Islet of Langerhans (tissue), 1 donor: ENCODE results near the gene SERPINA6.
A peak's percentile ranks its signal among the peaks of the same experiment; 100 is the strongest.
"Not testable (repeated sequence)": the region's sequence is repeated elsewhere in the genome, so short reads cannot be mapped to it uniquely, and the experiment has no call there.

Source experiments
- FAIRE-seq: peaks from one replicate; lab custom pipeline; 2011; peaks lifted over from hg19 to GRCh38; lab: Jason Lieb, UNC

Gene SERPINA6, protein sequence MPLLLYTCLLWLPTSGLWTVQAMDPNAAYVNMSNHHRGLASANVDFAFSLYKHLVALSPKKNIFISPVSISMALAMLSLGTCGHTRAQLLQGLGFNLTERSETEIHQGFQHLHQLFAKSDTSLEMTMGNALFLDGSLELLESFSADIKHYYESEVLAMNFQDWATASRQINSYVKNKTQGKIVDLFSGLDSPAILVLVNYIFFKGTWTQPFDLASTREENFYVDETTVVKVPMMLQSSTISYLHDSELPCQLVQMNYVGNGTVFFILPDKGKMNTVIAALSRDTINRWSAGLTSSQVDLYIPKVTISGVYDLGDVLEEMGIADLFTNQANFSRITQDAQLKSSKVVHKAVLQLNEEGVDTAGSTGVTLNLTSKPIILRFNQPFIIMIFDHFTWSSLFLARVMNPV

DNA sequence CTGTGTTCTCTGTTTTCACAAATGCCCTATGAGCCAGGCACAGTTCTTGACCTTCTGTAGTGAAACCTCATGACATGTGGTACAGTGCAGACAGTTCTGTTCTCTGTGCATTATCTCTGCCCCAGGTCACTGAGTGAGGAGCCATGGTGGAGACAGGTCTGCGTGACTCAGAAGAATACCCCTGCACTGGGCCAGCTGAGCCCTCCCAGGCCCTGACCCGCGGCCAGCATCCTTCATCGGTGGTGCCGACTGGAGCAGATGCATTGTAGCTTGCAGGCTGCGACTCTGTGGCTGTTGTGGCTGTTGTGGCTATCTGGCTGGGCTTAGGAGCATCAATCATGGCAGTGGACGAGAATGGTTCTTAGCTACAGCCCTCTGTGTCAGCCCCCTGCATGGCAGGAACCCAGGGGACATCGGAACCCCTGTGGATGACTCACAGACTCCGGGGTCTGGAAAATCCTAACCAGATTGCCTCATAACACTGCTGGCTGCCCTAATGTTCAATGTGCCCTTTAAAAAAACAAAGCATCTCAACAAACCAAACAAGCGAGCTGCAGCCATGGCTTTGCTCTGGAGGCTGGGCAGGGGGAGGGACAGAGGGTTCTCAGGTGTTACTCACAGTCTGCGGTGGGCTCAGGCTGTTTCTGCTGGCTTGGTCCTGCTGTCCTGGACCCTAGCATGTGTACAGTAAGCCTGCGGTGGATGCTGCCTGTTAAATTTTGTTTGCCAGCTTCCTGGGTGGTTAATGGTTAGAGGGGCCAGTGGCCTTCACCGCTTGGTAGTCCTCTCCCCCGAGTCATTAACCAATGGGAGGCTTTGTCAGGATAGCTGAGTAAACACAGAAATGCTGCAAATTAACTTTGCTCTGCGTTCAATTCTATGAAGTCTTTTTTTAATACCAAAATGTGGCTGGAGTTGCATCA, at the start of gene SERPINA6:
Gene SERPINA6 (minus strand): TSS at position 689 of the 923 bp plus-strand sequence. CDS start 8,688 bp downstream, outside the sequence.
- FAIRE-seq = peak; percentile 43

DNA sequence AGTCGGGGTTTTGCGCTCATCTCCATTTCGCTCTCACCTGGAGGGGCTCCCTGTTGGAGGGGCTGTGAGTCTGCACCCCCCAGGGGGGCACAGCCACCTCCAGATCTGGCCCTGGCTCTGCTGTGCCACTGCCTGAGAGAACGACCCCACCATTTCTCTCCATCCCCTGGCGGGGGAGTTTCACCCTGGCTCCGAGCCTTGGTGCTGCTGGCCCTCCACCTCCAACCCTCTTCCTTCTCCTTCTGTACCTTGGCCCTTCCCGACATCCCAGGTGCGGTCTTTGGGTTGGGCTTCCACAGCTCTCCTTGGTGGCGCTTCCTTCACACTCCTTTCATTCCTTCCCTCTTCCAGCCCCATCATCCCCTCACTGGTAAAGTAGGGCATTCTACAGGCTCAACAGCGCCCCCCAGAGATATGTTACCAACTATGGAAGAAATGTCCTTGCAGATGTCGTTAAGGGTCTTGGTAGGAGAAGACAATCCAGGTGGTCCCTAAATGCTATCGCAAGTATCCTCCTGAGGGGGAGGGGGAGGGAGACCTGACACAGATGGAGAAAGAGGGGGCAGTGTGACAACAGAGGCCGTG, 49.0 kb upstream of the SERPINA6 start:
- FAIRE-seq = no peak

DNA sequence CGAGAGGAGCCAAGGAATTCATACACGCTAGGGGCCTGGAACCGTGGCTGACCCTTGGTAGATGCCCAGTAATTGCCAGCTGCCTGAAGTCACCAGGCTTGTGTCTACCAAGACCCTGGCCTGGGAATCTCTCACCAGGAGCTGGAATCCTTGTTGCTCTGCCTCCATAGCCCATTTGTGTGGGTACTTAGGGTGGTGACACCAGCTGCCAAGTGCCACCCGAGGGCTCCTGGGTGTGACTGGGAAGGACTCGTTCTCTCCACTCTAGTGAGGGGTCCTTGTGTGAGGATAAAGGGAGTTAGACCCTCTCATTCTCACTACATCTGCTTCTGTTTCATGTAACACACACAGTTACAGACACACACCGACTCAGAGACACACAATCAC, 47.4 kb upstream of the SERPINA6 start:
- no peak for FAIRE-seq

DNA sequence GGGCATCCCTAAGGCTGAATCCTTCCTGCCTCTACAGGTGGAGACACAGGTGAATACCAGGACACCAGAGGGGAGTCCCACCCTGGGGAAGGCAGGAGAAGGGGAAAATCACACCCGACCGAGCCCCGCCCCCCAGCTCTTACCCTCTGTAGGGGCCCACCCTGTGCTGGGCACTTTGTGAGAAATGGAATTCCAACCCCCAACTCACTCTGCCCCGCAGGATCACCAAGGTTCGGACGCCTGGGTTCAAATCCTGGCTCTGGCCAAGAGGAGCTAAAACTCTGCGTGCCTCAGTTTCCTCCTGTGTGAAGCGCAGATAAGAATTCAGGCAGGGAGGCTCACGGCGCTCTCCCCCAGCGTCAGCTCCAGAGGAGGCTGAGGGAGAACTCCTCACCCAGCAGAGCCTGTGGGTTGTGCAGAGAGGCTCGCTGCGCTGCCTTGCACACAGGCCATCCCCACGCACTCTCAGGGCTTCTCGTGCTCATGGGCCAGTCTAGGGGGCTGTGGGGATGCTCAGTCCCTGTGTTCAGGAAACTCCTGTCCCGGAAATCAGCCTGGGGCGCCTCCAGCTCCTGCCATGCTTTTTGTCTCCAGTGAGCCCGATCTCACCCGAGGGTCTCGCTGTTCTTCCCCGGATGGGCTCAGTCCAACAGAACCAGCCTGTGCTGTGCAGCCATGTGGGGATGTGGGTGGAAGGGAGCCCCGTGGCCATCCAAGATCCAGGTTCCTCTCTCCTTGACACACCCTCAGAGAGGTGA, 46.8 kb upstream of the SERPINA6 start:
- not testable (repeated sequence) for FAIRE-seq

DNA sequence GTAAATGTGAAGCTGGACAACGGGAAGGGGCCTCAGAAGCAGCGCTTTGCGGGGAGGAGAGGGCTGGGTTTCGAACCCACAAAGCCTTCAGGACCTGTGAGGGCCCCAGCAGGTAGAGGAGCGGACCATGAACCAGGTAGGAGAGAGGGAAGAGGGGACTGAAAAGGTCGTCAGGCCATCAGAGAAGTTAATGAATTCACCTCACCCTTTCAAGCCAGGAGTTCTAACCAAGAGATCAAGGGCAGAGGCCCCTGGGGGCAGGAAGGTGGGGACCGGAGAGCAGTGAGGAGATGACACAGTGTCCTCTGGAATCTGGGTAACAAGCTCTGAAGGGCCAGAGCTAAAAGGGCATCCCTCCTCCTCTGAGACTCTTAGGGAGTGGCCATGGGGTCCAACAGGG, 45.8 kb upstream of the SERPINA6 start:
- FAIRE-seq = no peak

DNA sequence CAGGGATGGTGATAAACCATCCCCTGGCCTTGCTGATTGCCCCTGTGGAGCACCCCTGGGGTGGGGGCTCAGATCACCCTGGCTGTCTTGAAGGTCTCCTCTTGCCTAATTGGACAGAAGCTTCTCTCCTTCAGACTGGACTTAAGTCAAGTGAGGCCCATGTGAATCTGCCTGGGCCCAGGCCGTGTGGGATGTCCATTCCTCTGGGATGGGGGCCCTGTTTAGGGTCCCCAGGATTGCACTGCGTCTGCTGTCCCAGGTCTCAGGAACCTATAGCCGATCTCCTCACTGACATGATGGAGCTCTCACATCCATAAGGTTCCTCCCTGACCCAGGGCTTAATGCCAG, 45.1 kb upstream of the SERPINA6 start:
- FAIRE-seq = no peak

DNA sequence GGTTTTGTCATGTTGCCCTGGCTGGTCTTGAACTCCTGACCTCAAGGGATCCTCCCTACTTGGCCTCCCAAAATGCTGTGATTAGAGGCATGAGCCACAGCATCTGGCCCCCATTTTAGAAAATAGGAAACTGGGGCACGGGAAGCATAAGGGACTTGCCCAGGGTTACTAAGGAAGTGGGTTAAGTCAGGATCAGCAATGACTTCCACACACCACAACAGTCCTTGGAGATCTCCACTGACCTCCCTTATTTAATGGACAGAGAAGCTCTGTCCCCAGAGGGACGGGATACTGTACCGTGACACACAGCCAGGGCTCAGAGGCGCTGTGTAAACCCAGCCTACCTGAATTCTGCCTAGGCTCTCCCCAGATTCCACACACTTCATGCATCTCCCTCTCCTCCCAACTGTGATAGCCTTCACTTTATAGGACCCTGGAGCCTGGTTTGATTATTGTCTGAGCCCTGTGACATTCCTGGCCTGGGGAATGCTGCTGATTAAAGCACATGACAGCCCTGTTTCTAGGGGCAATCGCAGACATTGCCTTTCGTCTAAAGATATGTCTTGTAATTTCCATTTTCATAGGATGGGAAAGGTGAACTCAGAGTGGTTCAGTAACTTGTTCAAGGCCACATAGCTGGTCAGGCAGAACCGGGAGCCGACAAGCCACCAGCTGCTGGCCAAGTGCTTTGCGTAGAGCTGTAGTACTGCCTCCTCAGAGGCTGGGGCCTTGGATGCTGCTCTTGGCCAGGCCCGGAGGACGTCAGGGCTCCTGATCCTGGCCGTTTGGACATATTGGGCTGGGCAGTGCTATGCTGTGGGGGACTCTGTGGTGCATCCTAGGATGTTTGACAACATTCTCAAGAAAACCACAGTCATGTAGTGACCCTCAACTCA, 44.5 kb upstream of the SERPINA6 start:
- FAIRE-seq = no peak

DNA sequence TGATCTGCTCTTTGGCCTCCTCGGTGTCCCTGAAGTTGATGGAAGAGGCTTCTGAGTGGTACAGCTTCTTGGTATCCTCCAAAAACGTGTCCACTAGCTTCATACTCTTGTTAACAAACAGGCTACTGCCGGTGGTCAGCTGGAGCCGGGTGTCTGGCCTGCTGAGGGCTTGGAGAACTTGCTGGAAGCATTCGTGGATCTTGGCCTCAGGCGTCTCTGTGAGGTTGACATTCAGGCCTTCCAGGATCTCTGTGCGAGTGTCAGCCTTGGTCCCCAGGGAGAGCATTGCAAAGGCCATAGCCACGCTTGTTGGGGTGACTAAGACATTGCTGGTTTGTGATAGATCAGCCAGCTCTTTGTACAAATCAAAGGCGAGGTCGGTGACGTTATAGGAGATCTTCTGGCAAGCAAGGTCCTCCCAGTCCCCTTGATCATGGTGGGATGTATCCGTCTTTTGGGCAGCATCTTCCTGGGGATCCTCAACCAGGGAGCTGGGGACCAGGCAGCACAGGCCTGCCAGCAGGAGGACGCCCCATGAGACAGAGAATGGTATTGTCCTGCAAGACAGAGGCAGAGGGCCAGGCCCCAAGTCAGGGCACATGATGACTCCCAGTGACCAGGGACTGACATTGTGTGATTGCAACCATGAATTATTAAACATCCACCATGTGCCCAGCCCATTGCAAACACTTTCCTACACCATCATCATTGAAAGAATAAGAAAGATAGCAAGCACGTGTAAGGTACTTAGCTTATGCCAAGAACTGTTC, 43.2 kb upstream of the SERPINA6 start, which contains the start of gene SERPINA2:
Gene SERPINA2 (minus strand): TSS at position 553 of the 770 bp plus-strand sequence.
- FAIRE-seq = no peak

DNA sequence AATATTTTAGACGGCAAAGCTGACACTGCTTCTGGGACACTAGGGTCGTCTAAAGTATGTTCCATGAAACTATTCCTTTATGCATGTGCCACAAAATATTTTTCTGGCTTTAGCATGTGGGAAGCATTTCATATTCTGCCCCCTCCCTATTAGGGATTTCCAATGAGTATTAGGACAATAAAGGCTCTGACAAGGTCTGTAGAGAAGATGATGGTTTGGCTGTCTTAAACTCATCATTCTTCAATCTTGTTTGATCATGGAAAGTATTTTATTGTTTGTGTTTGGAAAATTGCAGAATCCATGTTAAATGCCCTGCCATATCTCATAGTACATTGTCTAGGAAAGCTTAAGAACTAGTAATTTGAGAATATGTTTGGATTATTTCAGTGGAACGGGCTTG, 42.5 kb upstream of the SERPINA6 start:
- no peak for FAIRE-seq

DNA sequence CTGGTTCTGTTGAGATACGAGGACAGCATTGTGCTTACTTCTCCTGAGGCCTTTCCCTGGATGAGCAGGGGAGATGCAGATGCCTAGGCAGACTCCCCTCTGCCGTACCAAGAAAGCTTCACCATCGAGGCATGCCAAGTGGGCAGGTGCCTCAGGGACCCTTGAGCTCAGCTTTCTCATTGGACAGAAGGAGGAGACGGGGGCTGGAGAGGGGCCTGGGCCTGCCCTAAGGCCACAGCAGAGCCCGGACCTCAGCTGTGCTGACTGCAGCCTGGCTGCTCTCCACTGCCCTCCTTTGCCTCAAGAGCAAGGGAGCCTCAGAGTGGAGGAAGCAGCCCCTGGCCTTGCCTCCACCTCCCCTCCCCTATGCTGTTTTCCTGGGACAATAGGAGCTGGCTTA, 41.8 kb upstream of the SERPINA6 start:
- FAIRE-seq = no peak

DNA sequence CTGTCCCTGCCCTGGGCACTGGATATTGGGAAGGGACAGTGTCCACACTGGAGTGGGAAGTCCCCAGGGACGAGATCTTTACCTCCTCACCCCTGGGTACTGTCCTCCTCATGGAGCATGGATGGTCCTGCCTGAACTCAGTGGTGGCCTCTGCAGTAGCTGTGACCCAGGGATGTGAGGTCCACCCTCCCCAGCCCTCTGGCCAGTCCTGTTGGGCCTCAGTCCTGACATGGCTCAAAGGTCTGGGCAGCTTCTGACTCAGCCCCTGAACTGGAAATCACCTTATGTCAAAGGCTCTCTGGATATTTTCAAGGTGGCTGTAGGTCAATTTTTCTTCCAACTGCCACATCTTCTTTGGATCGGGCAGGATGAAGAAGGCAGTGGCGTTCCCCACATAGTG, 40.9 kb upstream of the SERPINA6 start:
- FAIRE-seq = no peak

DNA sequence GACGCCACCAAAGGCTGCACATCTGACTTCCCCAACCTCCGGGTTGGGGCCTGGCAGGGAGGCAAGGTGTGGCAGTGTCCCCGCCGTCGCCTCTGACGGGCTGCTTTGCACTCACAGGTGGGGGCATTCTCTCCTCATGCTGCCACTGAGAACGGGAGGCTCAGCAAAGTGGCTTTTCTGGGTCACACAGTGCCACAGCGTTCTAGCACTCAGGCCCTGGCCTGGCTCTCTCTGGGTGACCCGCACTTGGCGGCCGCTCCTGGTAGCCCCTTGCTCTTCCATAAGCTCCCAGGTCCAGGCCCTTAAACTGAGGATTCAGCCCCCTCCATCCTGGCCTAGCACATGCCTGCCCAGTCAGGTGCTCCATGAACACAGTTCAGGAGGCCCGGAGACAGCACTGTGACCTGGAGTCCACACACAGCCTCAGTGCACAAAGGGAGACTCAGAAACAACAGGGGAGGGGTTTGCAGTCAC, 40.1 kb upstream of the SERPINA6 start:
- FAIRE-seq = no peak

DNA sequence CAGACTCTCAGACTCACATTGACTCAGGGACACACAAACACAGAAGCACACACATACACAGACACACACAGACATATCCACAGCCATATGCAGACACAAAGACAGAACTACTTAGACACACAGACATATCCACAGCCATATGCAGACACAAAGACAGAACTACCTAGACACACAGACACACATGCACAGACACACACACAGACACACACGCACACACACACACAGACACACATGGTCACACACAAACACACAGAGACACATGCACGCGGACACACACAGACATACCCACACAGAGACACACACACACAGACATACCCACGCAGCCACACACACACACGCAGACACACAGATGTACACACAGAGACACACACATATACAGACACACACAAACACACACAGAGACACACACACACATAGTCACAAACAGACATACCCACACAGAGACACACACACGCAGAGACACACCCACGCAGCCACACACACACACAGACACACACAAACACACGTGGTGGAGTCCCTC, 39.5 kb upstream of the SERPINA6 start:
- FAIRE-seq = no peak

DNA sequence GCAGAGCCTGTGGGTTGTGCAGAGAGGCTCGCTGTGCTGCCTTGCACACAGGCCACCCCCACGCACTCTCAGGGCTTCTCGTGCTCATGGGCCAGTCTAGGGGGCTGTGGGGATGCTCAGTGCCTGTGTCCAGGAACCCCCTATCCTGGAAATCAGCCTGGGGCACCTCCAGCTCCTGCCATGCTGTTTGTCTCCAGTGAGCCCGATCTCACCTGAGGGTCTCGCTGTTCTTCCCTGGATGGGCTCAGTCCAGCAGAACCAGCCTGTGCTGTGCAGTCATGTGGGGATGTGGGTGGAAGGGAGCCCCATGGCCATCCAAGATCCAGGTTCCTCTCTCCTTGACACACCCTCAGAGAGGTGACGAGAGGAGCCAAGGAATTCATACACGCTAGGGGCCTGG, 38.5 kb upstream of the SERPINA6 start:
- FAIRE-seq = no peak

DNA sequence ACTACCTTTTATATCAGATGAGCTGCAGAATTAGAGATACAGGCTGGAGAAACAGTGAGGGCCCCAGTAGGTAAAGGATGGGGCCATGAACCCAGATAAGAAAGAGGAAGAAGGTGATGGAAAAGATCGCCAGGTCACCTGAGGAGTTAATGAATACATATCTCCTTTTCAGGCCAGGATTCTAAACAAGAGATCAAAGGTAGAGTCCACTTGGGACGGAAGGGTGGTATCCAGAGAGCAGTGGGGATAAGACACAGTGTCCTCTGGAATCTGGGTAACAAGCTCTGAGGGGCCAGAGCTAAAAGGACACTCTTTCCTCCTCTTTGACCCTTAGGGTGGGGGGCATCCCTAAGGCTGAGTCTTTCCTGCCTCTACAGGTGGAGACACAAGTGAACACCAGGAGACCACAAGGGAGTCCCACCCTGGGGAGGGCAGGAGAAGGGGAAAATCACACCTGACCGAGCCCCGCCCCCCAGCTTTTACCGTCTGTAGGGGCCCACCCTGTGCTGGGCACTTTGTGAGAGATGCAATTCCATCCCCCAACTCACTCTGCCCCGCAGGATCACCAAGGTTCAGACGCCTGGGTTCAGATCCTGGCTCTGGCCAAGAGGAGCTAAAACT, 37.9 kb upstream of the SERPINA6 start:
- no peak for FAIRE-seq

DNA sequence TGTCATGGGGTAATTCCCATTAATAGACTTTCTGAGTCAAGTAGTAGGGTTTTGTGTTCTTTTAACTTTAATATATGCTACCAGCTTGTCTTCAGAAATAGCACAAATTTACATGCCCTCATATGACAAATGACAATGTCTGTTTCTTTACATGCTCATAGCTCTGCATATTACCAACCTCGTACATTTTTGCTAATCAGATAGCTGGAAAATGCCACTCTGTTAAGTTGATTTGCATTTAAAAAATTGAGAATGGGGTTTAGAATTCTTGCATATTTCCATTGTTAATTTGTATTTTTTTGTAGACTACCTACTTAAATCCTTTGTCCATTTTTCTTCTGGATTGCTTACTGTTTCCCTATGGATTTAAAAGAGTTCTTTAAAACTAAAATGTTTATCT, 34.0 kb upstream of the SERPINA6 start:
- no peak for FAIRE-seq

DNA sequence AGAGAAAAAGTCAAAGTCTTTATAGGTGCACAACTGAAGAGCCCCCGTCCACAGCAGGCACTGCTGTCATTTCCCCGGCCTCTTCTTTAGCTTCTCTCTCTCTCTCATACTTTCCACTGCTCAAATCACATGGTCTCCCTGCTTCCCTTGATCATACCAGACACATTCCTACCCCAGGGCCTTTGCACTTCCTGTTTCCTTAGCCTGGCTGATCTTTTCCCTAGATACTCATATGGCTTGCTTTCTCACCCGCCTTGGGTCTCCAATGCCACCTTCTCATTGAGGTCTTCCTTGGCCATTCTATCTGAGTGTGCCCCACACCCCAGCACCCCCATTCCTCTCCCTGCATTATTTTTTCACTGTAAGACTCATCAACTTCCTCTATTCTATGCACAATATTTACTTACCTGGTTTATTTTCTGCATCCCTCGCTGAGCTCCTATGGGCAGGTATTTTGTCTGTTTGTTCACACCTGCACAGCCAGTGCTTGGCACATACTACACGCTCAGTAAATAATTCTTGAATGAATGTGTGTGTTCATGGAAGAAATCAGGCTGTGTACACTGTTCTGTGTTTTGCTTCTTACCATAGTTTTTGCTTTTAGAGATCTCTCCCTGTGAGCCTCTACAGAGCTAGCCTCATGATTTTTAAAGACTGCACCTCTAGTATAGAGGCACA, 33.4 kb upstream of the SERPINA6 start:
- FAIRE-seq = no peak

DNA sequence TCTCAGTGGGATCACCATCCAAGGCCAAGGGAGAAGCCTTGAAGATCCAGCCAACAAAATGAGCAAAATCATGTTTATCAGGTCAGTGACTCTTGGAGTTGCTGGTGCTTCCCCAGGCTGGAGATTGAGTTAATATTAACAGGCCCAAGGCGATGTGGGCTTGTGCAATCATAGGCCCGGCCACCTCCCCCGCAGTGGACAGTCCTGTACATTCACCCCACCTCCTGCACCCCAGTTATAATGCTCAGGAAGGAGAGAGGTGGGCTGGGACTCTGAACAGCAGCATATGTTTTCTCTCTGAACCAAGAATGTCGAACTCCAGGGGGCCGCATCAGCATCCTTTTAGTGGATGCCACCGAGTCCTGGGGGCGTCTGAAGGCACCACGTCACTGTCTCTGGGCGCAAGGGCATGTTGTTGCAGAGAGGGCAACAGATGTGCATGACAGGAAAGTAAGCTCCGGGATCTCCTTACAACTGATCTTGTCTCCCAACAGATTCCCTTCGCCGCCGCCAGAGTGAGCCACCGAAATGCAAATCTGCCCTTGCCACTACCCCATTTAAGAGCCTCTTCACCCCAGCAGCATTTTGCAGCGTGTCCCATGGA, 32.2 kb upstream of the SERPINA6 start:
- no peak for FAIRE-seq
